HT-29 (cell line): ENCODE results near the gene ATF3. TPM values are rescaled to one million over a fixed set of nuclear protein-coding genes. Genes with fewer than 3 reads are reported as not detected.
"Not testable (repeated sequence)": the region's sequence is repeated elsewhere in the genome, so short reads cannot be mapped to it uniquely, and the experiment has no call there.

Experiments
- DNase-seq: peaks from one replicate; pipeline ENCODE4 v3.0.0-alpha.2; 2015; ENCODE audit warnings: low spot score
- total RNA-seq: library from RNA; depleted of rRNA; stranded (reverse); fragments of >200 nt; shearing (Covaris generic); gene quantifications from 2 replicates; pipeline ENCODE4 v1.2.3, GENCODE V29; 2014; rRNA removed

Gene ATF3
- total RNA-seq, 1 experiment from 2014 or later = 104 TPM

GRCh38 chr1:212651521-212651920 lies 43.0 kb downstream of the ATF3 start:
- no peak for DNase-seq

GRCh38 chr1:212651977-212652376 lies 43.4 kb downstream of the ATF3 start:
- no peak for DNase-seq

GRCh38 chr1:212652609-212653008 lies 44.0 kb downstream of the ATF3 start:
- DNase-seq = no peak

GRCh38 chr1:212655668-212656440 lies 47.3 kb downstream of the ATF3 start:
- DNase-seq = no peak

- DNase-seq = no peak
Measured at GRCh38 chr1:212656730-212657129, 48.2 kb downstream of the ATF3 start.

GRCh38 chr1:212658250-212658649 lies 49.7 kb downstream of the ATF3 start:
- DNase-seq = not testable (repeated sequence)

- no peak for DNase-seq
Measured at GRCh38 chr1:212664409-212665199, 56.0 kb downstream of the ATF3 start.

GRCh38 chr1:212665241-212666115 lies 56.9 kb downstream of the ATF3 start:
- peak; percentile 91 for DNase-seq

- no peak for DNase-seq
Measured at GRCh38 chr1:212666116-212666775, 57.7 kb downstream of the ATF3 start.

GRCh38 chr1:212667223-212668139 lies 58.9 kb downstream of the ATF3 start:
- peak; percentile 76 for DNase-seq

- DNase-seq = no peak
Measured at GRCh38 chr1:212668477-212668876, 59.9 kb downstream of the ATF3 start.

GRCh38 chr1:212669102-212669501 lies 60.5 kb downstream of the ATF3 start:
- peak; percentile 19 for DNase-seq

- DNase-seq = peak; percentile 32
Measured at GRCh38 chr1:212669600-212669999, 61.0 kb downstream of the ATF3 start.

- no peak for DNase-seq
Measured at GRCh38 chr1:212670301-212670700, 61.7 kb downstream of the ATF3 start.

Other genes with a start within 250 kb of the ATF3 start
- gene PACC1, start 193.9 kb upstream of the ATF3 start, total RNA-seq = 10.5 and 11.9 TPM in 2 replicates
- 27.6 and 28.2 TPM in 2 replicates for gene NENF, start 175.8 kb upstream of the ATF3 start, total RNA-seq
- gene BATF3, start 91.1 kb downstream of the ATF3 start, total RNA-seq = 0.23 and 0.34 TPM in 2 replicates
- 19.4 and 28.8 TPM in 2 replicates for gene NSL1, start 183.0 kb downstream of the ATF3 start, total RNA-seq
- gene TATDN3, start 183.1 kb downstream of the ATF3 start, total RNA-seq = 1.4 and 4.1 TPM in 2 replicates
- gene SPATA45, start 238.9 kb downstream of the ATF3 start, total RNA-seq = not detected in 2 replicates
- gene FLVCR1, start 249.5 kb downstream of the ATF3 start, total RNA-seq = 11.7 and 13.6 TPM in 2 replicates